NCI-H1436 treated with DMSO at 0.1 percent for 48 hours (cell line): ENCODE measurements around the gene MCRS1.

ENCODE experiments used
- DNase-seq: peaks from one replicate; lab custom pipeline; 2025; lab: John Stamatoyannopoulos, UW

The MCRS1 gene

GRCh38 chr12:49582201-49582600, 14.3 kb upstream of the MCRS1 start:
- no peak for DNase-seq

GRCh38 chr12:49580572-49581535, 12.9 kb upstream of the MCRS1 start:
- DNase-seq: no peak

DNA sequence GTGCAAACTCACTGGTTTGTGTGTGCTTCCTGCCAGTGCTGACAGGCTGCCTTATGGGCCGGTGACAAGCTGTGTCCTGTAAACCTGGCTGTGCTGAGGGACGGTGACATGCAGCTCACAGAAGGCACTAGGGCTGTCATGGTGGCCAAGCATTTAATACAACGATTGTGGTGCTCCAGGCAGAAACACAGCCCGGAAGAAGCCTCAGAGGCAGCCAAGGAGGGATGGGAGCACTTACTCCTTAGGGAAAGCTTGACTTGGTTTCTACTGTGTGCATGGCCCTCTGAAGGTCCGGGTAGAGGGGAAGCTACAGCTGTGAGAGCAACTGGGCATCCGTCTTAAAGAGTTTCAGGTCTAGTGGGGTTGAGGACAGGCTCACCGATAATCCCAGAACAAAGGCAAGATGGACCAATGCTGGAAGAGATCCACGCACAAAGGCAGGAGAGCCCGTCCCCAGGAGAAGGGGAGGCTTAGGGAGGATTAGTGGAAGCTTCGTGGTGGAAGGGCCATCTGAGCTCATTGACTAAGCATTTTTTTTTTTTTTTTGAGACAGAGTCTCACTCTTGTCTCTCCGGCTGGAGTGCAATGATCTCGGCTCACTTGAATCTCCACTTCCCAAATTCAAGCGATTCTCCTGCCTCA, 10.7 kb upstream of the MCRS1 start:
- no peak for DNase-seq

DNA sequence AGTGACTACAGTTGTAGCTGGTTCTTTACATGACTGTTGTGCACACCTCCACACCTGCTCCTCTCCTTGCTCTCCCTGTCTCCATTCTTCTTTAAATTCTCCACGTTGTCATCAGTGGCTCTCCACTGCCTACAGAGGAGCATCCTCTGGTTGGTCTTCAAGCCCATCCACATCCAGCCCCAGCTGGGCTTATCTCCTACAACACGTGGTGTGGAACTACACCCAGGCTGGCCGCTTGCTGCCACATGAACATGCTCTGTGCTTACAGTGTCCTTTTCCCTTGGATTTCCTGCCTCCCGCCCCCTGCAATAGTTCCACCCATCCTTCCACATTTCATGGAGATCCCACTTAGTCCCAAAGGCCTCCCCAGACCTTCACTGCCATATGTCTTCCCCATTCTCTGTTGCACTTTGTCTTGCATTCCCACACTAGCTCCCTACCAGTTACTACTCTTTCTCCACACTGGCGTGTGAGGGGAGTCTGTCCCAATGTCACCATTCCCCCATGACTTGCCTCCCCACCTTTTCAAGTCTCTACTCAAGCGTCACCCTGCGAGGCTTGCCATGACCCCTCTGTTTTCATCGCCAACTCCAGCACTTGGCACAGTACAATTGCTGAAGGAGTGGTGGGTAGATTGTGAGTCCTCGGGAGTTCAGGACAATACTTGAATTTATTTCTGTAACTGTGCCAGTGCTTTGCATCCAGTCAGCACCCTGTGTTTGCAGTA, 9.8 kb upstream of the MCRS1 start:
- no peak for DNase-seq

GRCh38 chr12:49568442-49569162, 660 bp upstream of the MCRS1 start:
- DNase-seq: no peak

GRCh38 chr12:49567302-49567610, 686 bp downstream of the MCRS1 start:
- no peak for DNase-seq

GRCh38 chr12:49566361-49566760, 1.6 kb downstream of the MCRS1 start:
- DNase-seq: no peak

DNA sequence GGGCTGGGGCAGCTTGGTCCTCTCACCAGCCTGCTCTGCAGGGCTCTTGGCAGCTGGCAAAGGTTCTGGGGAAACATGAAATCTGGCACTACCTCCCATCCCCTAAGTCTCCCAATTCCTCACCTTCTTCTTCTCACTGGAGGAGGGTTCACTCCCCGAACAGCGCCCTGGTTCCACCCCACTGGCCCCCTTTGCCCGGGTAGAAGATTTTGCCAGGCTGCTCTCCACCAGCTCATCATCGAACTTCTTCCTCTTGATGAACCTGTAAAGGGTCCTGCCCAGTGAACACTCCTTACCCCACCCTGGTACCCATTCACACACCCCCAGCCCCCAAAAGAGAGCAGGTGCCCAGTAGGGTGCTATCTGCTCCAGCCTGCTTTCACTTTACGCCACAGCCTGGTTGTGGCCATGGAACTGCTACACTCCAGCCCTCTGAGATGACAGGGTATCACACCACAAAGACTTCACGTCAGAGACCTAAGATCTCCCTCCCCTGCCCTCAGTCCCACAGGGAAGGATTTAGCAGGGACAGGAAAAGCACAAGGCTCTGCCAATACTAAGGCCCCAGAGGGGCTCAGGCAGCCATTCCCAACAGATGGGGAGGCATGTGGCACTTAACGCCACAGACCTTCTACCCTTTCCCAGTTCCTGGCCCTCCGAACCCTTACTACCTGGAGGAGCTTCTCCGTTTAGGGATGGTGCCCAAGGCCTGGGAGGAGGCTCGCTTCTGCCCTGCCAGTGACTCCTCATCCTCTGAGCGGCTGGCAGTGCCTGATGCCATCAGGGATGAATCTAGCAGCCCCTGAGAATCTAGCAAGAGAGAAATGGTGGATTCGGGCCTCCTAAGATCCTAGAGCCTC, 2.3 kb downstream of the MCRS1 start:
- no peak for DNase-seq

DNA sequence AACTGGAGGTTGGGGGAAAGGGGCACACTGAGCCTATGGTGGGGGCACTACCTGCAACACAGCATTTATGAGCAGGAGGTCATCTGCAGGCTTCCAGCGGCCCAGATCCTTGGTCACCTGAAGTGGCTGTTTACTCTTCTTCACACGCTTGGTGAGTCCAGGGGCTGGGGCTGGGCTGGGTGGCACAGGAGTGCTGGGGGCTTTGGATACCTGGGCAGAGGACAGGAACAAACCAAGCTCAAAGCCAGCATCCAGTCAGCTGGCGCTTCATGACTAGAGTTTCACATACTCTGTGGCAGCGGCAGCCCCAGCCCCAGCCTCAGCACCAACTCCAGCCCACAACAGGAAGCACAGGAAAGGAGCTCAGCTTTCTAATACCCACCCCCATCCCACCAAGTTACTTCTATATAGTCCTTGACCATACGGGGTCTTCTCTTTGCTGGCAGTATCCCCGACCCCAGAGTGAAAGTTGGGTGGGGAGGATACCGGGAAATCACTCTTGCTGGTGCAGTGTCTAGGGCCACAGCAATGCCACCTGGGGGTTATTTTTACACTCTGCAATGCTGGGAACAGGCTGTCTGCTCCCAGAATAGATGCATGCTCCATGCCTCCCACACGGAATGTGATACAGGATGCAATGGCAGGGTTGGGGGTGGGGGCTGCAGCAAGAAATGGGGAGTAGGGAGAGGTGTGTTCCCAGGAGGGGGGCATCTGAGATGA, 3.1 kb downstream of the MCRS1 start:
- DNase-seq: no peak

DNA sequence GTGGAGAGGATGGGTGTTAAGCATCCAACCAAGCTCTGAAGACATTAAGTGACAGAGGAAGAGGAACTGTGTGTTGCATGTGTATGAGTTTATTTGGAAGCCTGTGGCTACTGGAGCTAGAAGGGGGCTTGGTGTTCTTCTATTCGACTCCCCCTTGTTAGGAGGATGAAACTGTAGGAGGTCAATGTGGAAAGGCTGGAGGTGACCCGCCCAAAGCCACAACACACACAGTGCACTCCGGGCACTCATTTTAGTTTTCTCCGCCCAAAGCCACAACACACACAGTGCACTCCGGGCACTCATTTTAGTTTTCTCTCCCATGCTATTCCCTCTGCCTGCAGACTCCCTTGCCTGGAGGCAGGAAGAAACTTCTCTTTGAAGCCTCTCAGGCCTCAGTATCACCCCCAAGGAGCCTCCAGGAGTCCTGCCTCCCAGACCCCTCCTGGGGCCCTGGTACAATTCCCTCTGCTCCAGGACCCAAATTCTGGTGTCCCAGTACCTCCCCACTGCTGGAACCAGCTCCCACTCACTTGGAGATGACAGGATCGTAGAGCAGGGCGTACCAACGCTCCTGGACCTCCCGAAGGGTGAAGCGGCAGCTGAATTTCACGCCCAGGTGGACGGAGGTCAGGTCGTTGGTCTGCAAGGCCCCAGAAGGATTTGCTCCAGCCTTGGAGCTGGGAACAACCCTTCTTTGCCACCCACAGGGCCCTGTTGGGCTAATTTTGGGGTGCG, 3.8 kb downstream of the MCRS1 start:
- DNase-seq: no peak

DNA sequence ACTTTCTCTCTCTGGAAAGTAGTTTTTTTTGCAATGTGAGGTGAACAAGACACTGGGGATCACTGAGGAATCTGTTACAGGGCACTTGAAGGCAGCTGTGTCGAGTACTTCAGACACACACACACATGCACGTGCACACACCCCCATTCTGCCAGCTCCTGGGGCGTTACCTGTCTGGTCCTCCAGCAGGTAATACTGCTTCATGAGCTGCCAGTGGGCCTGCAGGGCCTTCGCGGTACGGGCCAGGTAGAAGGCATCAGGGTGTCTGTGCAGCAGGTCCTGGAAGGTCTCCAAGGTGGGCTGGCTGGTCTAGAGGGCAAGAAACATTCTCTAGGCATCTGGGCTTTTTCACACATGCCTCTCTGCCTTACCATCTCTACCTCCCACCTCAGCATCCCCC, 5.1 kb downstream of the MCRS1 start:
- no peak for DNase-seq

GRCh38 chr12:49562233-49562632, 5.7 kb downstream of the MCRS1 start:
- DNase-seq: no peak

GRCh38 chr12:49560695-49561094, 7.2 kb downstream of the MCRS1 start:
- no peak for DNase-seq

DNA sequence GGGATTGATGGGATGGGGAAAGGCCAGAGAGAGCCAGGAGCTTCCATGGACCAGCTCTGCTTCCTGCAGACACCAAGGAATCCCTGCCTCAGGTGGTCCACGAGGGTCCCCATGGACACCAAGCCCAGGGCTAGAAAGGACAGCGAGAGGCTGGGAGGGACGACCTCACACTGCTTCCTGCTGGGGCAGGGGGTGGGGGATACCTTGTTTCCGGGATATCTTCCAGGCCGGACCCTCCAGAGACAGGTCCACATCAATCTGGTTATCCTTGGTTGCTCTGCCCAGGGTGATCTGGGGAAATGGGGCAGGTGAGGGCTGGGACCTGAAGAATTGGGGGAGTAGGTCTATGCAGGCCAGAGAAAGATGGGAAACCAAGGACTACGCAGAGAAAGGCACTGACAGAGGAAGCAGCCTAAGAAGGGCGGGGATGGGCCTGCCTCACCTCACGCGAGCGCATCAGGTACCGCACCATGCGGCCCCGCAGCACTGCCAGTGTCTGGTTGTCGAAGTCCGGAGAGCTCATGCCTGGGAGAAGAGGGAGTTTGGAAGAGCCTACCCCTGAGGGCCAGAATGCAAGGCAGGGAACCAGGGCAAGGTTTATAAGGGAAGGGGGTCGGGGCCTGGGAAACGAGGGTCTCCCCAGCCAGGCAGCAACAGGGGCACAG, 8.8 kb downstream of the MCRS1 start:
- DNase-seq: no peak

- no peak for DNase-seq
These were observed 9.4 kb downstream of the MCRS1 start for GRCh38 chr12:49558526-49558925.

GRCh38 chr12:49557917-49558215, 10.1 kb downstream of the MCRS1 start:
- no peak for DNase-seq

DNA sequence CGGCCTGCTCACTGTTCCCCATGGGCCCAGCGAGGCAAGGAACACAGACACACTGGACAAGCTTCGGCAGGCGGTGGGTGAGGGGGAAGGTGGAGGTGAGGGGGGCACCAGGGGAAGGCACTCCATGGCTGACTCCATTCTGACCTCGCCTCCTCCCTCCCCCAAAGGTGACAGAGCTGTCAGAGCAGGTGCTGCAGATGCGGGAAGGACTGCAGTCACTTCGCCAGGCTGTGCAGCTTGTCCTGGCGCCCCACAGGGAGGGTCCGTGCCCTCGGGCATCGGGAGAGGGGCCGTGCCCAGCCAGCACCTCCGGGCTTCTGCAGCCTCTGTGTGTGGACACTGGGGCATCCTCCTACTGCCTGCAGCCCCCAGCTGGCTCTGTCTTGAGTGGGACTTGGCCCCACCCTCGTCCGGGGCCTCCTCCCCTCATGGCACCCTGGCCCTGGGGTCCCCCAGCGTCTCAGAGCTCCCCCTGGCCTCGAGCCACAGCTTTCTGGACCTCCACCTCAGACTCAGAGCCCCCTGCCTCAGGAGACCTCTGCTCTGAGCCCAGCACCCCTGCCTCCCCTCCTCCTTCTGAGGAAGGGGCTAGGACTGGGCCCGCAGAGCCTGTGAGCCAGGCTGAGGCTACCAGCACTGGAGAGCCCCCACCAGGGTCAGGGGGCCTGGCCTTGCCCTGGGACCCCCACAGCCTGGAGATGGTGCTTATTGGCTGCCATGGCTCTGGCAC, 10.6 kb downstream of the MCRS1 start:
- no peak for DNase-seq

DNA sequence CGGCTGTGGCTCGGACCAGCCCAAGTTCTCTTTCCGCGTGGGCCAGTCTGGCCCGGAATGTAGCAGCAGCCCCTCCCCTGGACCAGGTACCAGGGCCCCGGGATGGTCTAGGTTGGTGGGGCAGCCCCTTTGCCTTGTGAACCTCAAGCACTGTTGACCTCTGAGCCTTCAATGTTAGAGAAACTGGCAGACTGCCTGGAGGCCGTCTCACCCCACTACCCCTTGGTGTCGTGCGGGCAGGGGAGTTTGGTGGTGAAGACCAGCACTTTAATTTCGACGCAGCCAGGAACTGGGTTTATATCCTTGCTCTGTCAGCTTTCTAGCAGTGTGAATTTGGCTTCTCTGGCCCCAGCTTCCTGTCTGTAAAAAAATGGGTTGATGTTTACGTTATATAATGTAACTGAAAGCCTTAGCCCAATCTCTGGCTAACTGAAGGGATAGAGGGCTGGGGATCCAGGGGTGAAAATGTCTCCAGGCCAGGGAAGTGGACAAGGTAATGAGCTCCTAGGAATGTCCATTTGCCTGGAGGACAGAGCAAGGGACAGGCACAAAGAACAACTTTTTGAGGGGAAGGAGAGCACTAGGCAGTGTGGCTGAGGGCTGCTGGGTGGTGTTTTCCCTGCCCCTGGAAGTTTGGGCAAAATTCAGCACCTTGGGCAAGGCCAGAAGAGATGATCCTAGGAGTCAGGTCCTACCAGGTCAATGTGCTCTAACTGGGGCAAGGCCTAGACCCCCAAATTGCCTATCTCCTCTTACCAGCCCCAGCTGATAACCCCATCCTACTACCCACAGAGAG, 11.4 kb downstream of the MCRS1 start:
- no peak for DNase-seq
